HAP-1 (cell line): ENCODE results near the gene NKAIN2.

Experiments
- DNase-seq, 2 experiments: peaks; one replicate each; pipeline ENCODE4 v3.0.0-alpha.2; 2016 to 2020; ENCODE audit warnings: low spot score in 2 of 2
- H3K27me3 ChIP-seq: fragments of 250-450 bp; sonication (Bioruptor Pico); 2 replicates; pipeline ENCODE4 v1.5.1; 2020; ENCODE audit warnings: low read depth, mild to moderate bottlenecking, moderate library complexity
- H3K36me3 ChIP-seq: fragments of 250-450 bp; sonication (Bioruptor Pico); replicated peaks from 2 replicates; pipeline ENCODE4 v1.5.1; 2020; ENCODE audit warnings: mild to moderate bottlenecking
- H3K4me1 ChIP-seq: fragments of 250-450 bp; sonication (Bioruptor Pico); 2 replicates; pipeline ENCODE4 v1.5.1; 2020; ENCODE audit warnings: mild to moderate bottlenecking
- H3K4me3 ChIP-seq: fragments of 250-450 bp; sonication (Bioruptor Pico); 2 replicates; pipeline ENCODE4 v1.5.1; 2020; ENCODE audit warnings: mild to moderate bottlenecking, moderate library complexity
- H3K9me3 ChIP-seq: fragments of 250-450 bp; sonication (Bioruptor Pico); 2 replicates; pipeline ENCODE4 v1.5.1; 2020; ENCODE audit warnings: mild to moderate bottlenecking, moderate library complexity
- in situ Hi-C: fragments of 300-500 bp; cut with MboI; formaldehyde crosslinking; loops from 3 replicates; pipeline ENCODE4 v1.14.3; 2020; ENCODE audit warnings: low sequenced_read_pairs, inconsistent platforms, mixed read lengths

The NKAIN2 gene

DNA sequence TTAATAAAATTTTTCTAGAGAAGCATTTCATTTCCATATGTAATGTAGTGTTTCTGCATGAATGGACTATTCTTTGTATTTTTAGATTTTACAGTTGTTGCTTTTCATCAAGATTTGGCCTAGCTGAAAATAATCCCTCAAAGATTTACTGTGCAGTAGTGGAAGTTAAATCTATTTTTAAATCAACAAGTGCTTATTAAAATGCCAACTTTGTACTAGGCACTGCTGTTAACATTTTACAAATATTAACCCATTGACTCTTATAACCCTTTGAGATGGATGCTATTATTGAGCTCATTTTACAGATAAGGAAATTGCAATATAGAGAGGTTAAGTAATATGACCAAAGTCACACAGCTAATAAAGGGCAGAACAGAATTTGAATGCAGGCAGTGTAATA, 274.5 kb downstream of the NKAIN2 start:
- in situ Hi-C loops, result no loop called here
- DNase-seq, result no peak
- H3K27me3 ChIP-seq, result no peaks in the 10 kb centered on the region; the same call in 1 of the 2 replicates
- no peak overlapping the region for H3K4me3 ChIP-seq
- no peaks in the 10 kb centered on the region for H3K36me3 ChIP-seq
- no peaks in the 10 kb centered on the region for H3K9me3 ChIP-seq
- H3K4me1 ChIP-seq, result no peaks in the 10 kb centered on the region

DNA sequence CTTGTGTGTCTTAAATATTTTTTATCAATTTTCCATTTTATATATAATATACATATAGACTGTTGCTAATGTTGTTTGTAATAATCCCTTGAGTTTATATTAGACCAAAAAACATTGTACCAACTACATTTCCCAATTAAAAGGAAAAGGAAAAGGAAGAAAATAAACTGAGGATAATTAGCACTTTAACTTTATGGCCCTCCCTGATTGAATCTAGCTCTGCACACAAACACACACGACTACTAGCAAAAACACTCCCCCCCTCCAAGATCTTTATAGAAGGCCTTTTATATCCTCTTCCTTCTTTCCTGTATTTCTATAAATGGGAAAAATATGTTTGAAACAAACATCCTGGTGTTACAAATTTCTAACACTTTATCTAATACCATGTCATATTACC, 276.8 kb downstream of the NKAIN2 start:
- H3K27me3 ChIP-seq, result no peaks in the 10 kb centered on the region
- no peak overlapping the region for H3K4me3 ChIP-seq
- H3K4me1 ChIP-seq, result no peaks in the 10 kb centered on the region
- in situ Hi-C loops, result no loop called here
- no peaks in the 10 kb centered on the region for H3K36me3 ChIP-seq
- no peak for DNase-seq
- no peaks in the 10 kb centered on the region for H3K9me3 ChIP-seq

DNA sequence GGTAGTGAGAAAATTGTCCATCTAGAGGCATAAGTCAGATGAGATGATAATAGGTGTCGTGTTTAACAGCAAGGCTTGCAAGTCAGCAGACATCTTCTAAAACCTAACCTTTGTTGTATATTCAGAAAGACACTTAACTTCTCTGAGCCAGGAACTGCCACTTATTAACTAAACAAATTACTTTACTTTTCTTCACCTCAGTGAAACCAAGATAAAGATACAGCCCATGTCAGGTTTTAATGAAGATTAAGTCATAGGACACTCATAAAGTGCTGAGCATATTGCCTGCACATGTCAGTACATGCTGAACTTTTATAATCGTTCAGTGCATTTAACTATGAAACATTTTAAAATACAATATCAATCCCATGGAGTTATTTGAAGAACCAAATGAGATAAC, 286.8 kb downstream of the NKAIN2 start:
- Histone ChIP-seq H3K36me3 (no peaks in the 10 kb centered on the region), H3K4me3 (no peak overlapping the region), H3K27me3 (peaks cover 3% of the 10 kb centered on the region), H3K4me1 (no peaks in the 10 kb centered on the region), H3K9me3 (no peaks in the 10 kb centered on the region)
- in situ Hi-C loops, result no loop called here
- no peak for DNase-seq

DNA sequence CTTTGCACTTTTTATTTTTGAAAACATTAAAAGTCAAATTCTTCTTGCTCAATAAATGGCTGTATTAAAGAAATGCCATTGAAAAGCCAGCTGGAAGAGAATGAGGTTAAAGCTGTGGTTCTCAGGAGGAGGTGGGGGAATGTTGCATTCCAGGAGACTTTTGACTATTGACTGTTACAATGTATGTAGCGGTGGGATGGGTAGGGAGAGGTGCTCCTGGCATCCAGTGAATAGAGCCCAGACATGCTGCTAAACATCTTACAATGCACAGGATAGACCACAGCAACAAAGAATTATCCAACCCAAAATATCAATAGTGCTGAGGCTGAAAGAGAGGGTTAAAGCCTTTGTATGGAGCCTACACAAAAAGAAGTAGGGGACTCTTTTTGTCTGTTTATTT, 295.9 kb downstream of the NKAIN2 start:
- no peaks in the 10 kb centered on the region for H3K36me3 ChIP-seq
- in situ Hi-C loops, result no loop called here
- H3K9me3 ChIP-seq, result no peaks in the 10 kb centered on the region
- H3K4me1 ChIP-seq, result no peaks in the 10 kb centered on the region; the same call in 1 of the 2 replicates
- no peak overlapping the region for H3K4me3 ChIP-seq
- H3K27me3 ChIP-seq, result no peaks in the 10 kb centered on the region
- DNase-seq, result no peak

DNA sequence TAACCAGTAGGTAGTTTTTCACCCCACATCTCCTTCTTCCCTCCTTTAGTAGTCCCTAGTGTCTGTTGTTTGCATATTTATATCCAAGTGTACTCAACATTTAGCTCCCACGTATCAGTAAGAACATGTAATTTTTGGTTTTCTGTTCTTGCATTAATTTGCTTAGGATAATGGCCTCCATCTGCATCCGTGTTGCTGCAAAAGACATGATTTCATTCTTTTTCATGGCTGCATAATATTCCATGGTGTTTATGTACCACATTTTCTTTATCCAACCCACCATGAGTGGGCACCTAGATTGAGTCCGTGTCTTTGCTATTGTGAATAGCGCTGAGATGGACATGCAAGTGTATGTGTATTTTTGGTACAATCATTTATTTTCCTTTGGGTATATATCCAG, 306.8 kb downstream of the NKAIN2 start:
- H3K9me3 ChIP-seq, result no peaks in the 10 kb centered on the region
- H3K4me1 ChIP-seq, result 0 out of 2 replicates have a peak, but pooled peaks cover 4% of the 10 kb centered on the region
- in situ Hi-C loops, result no loop called here
- H3K27me3 ChIP-seq, result no peaks in the 10 kb centered on the region
- H3K36me3 ChIP-seq, result no peaks in the 10 kb centered on the region
- no peak overlapping the region for H3K4me3 ChIP-seq
- DNase-seq, result no peak

DNA sequence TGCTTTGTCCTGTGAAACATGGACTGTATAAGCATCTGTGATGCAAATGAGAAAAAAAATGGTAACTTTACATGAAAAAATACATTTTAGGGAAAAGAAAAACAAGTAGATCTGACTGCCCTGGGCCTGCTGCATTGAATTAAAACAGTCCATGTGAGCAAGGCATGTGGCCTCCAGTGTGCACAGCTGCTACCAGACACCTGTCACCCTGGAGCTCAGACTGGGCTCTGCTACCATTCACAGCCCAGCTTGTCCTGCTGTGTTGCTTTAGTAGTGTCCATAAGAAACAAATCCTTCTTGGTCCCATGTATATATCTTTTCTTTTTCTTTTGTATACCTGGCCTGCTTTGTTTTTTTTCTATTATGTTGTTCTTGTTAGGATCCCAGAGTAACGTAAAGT, 315.9 kb downstream of the NKAIN2 start:
- Histone ChIP-seq H3K4me3 (no peak overlapping the region), H3K9me3 (no peaks in the 10 kb centered on the region), H3K36me3 (no peaks in the 10 kb centered on the region), H3K27me3 (peaks cover 2% of the 10 kb centered on the region; the same call in 1 of the 2 replicates), H3K4me1 (0 out of 2 replicates have a peak, but pooled peaks cover 2% of the 10 kb centered on the region)
- in situ Hi-C loops, result no loop called here
- DNase-seq, result no peak

DNA sequence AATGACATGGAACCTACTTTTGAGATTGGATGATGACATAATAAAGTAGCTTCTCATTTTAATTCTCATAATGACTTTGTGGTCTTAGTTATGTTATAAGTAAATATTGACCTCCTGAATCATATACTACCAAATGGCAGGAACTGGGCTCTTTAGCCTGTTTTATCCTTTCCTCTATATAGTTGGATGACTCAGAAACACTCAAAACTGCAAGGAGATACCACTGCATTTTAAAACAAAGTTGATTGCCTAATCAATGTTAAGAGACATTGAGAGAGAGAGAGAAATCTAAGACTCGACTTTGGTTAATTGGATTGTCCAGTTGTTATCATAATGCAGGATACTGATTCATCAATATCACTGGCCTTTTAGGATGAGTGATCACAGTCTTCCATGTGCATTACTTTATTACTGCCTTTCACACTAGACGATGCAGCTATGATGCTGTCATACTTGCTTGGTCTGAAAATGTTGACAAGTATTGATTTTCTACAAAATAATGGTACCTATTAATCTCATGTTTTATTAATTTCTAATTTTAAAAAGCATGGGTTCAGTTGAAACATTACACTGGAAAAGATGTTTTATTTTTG, 320.0 kb downstream of the NKAIN2 start:
- in situ Hi-C loops, result no loop called here

DNA sequence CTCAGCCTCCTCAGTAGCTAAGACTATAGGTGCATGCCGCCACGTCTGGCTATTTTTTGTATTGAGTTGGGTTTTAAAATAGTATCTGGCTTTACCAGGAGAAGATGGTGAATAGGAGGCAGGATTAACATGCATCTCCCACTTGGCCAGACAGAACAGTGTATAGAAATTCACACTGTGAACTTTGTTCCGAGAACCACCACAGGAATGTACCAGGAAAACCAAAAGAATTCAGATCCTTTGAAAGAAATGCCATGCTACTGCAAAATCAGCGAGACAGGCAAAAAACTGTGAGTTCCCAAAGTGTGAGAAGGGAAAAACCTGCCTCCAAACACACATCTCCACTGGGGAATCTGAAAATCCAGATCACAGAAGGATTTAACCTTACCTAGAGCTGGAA, 327.6 kb downstream of the NKAIN2 start:
- Histone ChIP-seq H3K27me3 (no peaks in the 10 kb centered on the region; the same call in 1 of the 2 replicates), H3K4me3 (no peak overlapping the region), H3K36me3 (no peaks in the 10 kb centered on the region), H3K4me1 (no peaks in the 10 kb centered on the region), H3K9me3 (no peaks in the 10 kb centered on the region)
- DNase-seq, result no peak
- in situ Hi-C loops, result no loop called here

More for the DNA sequence above, 320.0 kb downstream of the NKAIN2 start:
- H3K36me3 ChIP-seq, result no peaks in the 10 kb centered on the region
- H3K27me3 ChIP-seq, result no peaks in the 10 kb centered on the region; the same call in 1 of the 2 replicates
- no peaks in the 10 kb centered on the region for H3K4me1 ChIP-seq
- no peaks in the 10 kb centered on the region for H3K9me3 ChIP-seq
- no peak for DNase-seq
- no peak overlapping the region for H3K4me3 ChIP-seq

DNA sequence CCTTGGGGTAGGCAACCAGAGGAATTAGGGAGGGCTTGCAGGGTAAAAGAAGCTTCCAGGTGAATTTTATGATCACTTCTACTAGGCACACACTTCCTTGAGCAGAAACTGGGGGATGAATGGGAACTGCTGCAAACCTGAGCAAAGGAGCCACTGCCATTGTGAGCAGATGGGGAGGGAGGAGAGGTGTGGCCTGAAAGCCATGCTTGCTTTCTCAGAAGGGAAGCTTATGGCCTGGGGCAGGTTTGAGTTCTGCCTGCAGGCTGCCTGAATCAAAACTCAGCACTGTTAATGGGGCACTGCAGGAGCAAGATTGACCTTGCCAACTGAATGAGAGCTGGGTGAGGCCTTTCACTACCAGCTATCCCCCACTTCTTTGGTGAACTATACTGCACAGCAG, 328.1 kb downstream of the NKAIN2 start:
- no peaks in the 10 kb centered on the region; the same call in none of the 2 replicates for H3K27me3 ChIP-seq
- no peak overlapping the region for H3K4me3 ChIP-seq
- DNase-seq, result no peak
- in situ Hi-C loops, result no loop called here
- no peaks in the 10 kb centered on the region for H3K9me3 ChIP-seq
- H3K36me3 ChIP-seq, result no peaks in the 10 kb centered on the region
- no peaks in the 10 kb centered on the region for H3K4me1 ChIP-seq

DNA sequence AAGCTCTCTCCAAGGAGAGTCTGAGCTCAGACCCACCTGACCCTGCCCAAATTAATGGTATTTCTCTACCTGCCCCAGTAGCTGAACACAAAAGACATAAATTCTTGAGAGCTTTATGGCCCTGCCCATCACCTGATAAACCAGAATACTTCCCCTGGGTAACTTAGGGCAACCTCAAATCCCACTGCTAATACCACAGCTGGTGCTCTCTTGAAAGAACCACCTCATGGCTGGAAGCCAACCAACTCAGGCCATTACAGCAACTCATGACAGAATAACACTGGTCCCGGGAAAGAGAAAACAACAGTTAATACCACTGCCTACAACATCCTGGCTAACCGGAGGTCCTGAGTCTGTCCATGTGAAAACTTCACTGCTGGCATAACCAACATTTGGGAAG, 328.6 kb downstream of the NKAIN2 start:
- DNase-seq, result no peak
- no peaks in the 10 kb centered on the region for H3K4me1 ChIP-seq
- H3K9me3 ChIP-seq, result no peaks in the 10 kb centered on the region
- H3K27me3 ChIP-seq, result peaks cover 4% of the 10 kb centered on the region
- H3K4me3 ChIP-seq, result no peak overlapping the region
- no peaks in the 10 kb centered on the region for H3K36me3 ChIP-seq
- in situ Hi-C loops, result no loop called here

DNA sequence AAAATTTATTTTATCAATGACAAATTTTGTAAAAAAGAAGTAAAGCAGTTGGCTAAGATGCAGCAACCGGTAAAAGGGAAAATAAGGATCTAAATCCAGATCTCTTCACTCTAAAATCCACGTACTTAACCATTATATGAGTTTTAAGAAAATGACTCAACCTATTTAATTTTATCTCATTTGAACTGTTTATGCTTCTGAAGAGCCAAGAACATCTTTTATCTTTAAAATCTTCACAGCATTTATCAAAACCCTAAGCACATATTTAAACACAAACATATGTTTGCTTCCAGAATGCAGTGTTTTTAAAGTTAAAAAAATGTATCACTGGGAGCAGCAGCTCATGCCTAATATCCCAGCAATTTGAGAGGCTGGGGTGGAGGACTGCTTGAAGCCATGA, 339.2 kb downstream of the NKAIN2 start:
- in situ Hi-C loops, result no loop called here
- H3K9me3 ChIP-seq, result no peaks in the 10 kb centered on the region

DNA sequence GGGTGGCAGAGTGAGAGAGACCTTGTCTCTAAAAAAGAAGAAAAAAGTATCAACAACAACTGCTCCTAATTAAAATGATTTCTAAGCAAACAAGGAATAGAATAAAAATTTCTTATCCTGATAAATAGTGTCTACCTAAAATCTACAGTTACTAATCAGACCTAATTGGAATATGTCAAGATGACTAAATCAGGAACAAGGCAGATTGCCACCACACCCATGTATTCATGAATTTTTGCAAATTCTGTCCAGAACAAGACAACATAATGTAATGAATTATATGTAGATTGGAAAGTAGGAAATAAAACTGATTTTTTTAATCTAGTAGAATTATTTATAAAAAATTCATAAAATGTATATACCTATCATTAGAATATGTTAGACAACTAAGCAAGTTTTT, 339.8 kb downstream of the NKAIN2 start:
- no peak for DNase-seq
- no peaks in the 10 kb centered on the region for H3K4me1 ChIP-seq
- no peaks in the 10 kb centered on the region for H3K36me3 ChIP-seq
- no peaks in the 10 kb centered on the region for H3K9me3 ChIP-seq
- H3K4me3 ChIP-seq, result no peak overlapping the region
- in situ Hi-C loops, result no loop called here
- H3K27me3 ChIP-seq, result 0 out of 2 replicates have a peak, but pooled peaks cover 3% of the 10 kb centered on the region

More for the DNA sequence above, 339.2 kb downstream of the NKAIN2 start:
- Histone ChIP-seq H3K4me3 (no peak overlapping the region), H3K27me3 (0 out of 2 replicates have a peak, but pooled peaks cover 3% of the 10 kb centered on the region), H3K36me3 (no peaks in the 10 kb centered on the region), H3K4me1 (no peaks in the 10 kb centered on the region)
- DNase-seq, result no peak

DNA sequence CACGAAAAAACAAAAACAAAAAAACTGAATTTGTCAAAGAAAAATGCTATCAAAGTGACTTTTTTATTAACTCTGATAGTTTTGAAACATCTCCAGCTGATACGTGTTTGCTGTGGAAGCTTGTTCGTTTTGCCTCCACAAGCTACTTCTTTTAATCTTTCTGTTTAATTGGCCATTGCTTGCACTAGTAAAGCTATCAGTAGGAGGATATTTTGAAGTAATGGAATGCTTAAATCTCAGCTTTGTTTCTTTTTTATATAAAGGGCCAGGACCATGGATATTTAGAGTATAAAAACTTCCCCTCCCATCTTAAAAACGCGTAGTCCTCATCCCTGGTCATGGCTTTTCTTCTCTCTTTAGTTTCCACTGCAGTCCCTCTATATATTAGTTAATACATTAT, 344.0 kb downstream of the NKAIN2 start:
- Histone ChIP-seq H3K36me3 (no peaks in the 10 kb centered on the region), H3K4me3 (no peak overlapping the region), H3K9me3 (no peaks in the 10 kb centered on the region), H3K4me1 (no peaks in the 10 kb centered on the region), H3K27me3 (no peaks in the 10 kb centered on the region)
- no peak for DNase-seq
- in situ Hi-C loops, result no loop called here

DNA sequence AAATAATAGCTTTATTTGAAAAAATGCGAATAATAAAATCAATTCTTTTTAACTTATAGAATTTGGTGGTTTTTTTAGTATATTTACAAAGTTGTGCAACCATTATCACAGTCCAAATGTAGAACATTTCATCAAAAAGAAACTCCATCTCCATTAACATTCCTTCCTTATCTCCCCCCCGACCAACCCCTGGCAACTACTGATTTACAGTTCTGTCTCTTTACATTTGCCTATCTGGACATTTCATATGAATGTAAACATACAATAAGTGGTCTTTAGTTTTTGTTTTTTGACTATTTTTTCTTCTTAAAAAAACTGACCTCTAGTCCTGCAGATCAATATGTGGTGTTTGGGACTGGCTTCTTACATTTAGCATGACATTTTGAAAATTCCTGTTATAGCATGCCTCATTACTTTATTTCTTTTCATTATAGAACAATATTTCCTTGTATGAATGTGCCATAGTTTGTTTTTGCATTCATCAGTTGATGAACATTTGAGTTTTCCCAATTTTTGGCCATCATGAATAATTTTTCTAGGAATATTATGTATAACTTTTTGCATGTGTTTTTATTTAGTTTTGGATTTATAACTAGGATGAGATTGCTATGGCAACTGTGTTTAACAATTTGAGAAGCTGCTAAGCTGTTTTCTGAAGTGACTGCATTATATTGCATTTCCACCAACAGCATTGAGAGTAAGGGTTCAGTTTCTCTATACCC, 344.7 kb downstream of the NKAIN2 start:
- no peak for DNase-seq
- Histone ChIP-seq H3K4me3 (no peak overlapping the region), H3K36me3 (no peaks in the 10 kb centered on the region), H3K4me1 (no peaks in the 10 kb centered on the region), H3K27me3 (no peaks in the 10 kb centered on the region), H3K9me3 (no peaks in the 10 kb centered on the region)
- in situ Hi-C loops, result no loop called here
